Measurements from ENCODE around the gene CRELD2.

CRELD2 gene

GRCh38 chr22:49913446-49913845 is 5.0 kb upstream of the CRELD2 start:
- DNase-seq: no peak

- no peak for DNase-seq
Measured at GRCh38 chr22:49914256-49914655, 4.2 kb upstream of the CRELD2 start.

- DNase-seq: no peak
Measured at GRCh38 chr22:49915610-49916009, 2.8 kb upstream of the CRELD2 start.

GRCh38 chr22:49916831-49917230 is 1.6 kb upstream of the CRELD2 start:
- DNase-seq: no peak

- no peak for DNase-seq
Measured at GRCh38 chr22:49918911-49919881, 762 bp downstream of the CRELD2 start.

GRCh38 chr22:49920859-49921258 is 2.4 kb downstream of the CRELD2 start:
- no peak for DNase-seq

GRCh38 chr22:49921508-49922278 is 3.3 kb downstream of the CRELD2 start:
- no peak for DNase-seq

GRCh38 chr22:49922484-49922883 is 4.0 kb downstream of the CRELD2 start:
- DNase-seq: no peak

GRCh38 chr22:49922926-49923325 is 4.5 kb downstream of the CRELD2 start:
- no peak for DNase-seq

GRCh38 chr22:49923445-49923844 is 5.0 kb downstream of the CRELD2 start:
- DNase-seq: no peak

- DNase-seq: no peak
Measured at GRCh38 chr22:49924113-49924833, 5.8 kb downstream of the CRELD2 start.

- no peak for DNase-seq
Measured at GRCh38 chr22:49925525-49926128, 7.2 kb downstream of the CRELD2 start.

- DNase-seq: no peak
Measured at GRCh38 chr22:49926916-49927315, 8.5 kb downstream of the CRELD2 start.

GRCh38 chr22:49927483-49928184 is 9.2 kb downstream of the CRELD2 start:
- DNase-seq: no peak

- no peak for DNase-seq
Measured at GRCh38 chr22:49928185-49928495, 9.7 kb downstream of the CRELD2 start.

- no peak for DNase-seq
Measured at GRCh38 chr22:49928555-49929210, 10.2 kb downstream of the CRELD2 start.

- DNase-seq: no peak
Measured at GRCh38 chr22:49929211-49929979, 11.0 kb downstream of the CRELD2 start.

- DNase-seq: no peak
Measured at GRCh38 chr22:49929994-49930575, 11.7 kb downstream of the CRELD2 start.

- no peak for DNase-seq
Measured at GRCh38 chr22:49930596-49931412, 12.4 kb downstream of the CRELD2 start.
